ENCODE results near the gene TASP1.

- TF ChIP-seq POLR2A (IDR thresholded peaks at IDR 0.05; ENCODE audit: low read depth) = no peak
- TF ChIP-seq, protein P1, sequence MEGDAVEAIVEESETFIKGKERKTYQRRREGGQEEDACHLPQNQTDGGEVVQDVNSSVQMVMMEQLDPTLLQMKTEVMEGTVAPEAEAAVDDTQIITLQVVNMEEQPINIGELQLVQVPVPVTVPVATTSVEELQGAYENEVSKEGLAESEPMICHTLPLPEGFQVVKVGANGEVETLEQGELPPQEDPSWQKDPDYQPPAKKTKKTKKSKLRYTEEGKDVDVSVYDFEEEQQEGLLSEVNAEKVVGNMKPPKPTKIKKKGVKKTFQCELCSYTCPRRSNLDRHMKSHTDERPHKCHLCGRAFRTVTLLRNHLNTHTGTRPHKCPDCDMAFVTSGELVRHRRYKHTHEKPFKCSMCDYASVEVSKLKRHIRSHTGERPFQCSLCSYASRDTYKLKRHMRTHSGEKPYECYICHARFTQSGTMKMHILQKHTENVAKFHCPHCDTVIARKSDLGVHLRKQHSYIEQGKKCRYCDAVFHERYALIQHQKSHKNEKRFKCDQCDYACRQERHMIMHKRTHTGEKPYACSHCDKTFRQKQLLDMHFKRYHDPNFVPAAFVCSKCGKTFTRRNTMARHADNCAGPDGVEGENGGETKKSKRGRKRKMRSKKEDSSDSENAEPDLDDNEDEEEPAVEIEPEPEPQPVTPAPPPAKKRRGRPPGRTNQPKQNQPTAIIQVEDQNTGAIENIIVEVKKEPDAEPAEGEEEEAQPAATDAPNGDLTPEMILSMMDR (IDR thresholded peaks at IDR 0.05) = no peak
- TF ChIP-seq POLR2AphosphoS5 (IDR thresholded peaks at IDR 0.05) = no peak
Measured at GRCh38 chr20:13684566-13685222, 46.0 kb upstream of the TASP1 start.

All from esophagus muscularis mucosa (tissue), 3 donors.